ENCODE results near the gene FAM13B.
A peak's percentile ranks its signal among the peaks of the same experiment; 100 is the strongest.
"Not testable (repeated sequence)": the region's sequence is repeated elsewhere in the genome, so short reads cannot be mapped to it uniquely, and the experiment has no call there.

FAM13B gene

GRCh38 chr5:138054847-138055558, 22.1 kb upstream of the FAM13B start:
- Histone ChIP-seq H3K27ac (ENCODE audit: low read depth, low read length, poor library complexity, severe bottlenecking) (no peak overlapping the region), H3K4me2 (ENCODE audit: low read length) (no peak overlapping the region), H3K79me2 (ENCODE audit: insufficient read depth, low read length) (no peaks in the 10 kb centered on the region), H3K4me3 (ENCODE audit: low read depth, low read length, poor library complexity, severe bottlenecking) (no peak overlapping the region), H4K20me1 (ENCODE audit: insufficient read depth, low read length) (no peaks in the 10 kb centered on the region), H3K9ac (ENCODE audit: low read length) (peak overlapping the region; percentile 26; the same call in 1 of the 2 replicates), H3K27me3 (ENCODE audit: insufficient read depth, low read length) (no peaks in the 10 kb centered on the region), H3F3A (ENCODE audit: insufficient read depth, low read length) (peaks cover 5% of the 10 kb centered on the region; the same call in 1 of the 2 replicates), H3K36me3 (ENCODE audit: insufficient read depth, low read length) (no peaks in the 10 kb centered on the region), H3K9me2 (ENCODE audit: low read depth, low read length) (no peaks in the 10 kb centered on the region), H2AFZ (ENCODE audit: low read length) (no peak overlapping the region), H3K4me1 (ENCODE audit: insufficient read depth, low read length, severe bottlenecking) (peaks cover 17% of the 10 kb centered on the region), H3K9me3 (ENCODE audit: low read length) (no peaks in the 10 kb centered on the region)
- TF ChIP-seq EZH2 (IDR thresholded peaks at IDR 0.05; ENCODE audit: borderline replicate concordance, low read length) (no peak), CTCF (IDR thresholded peaks at IDR 0.05; ENCODE audit: low read length) (no peak)

- Histone ChIP-seq H4K20me1 (ENCODE audit: insufficient read depth, low read length) (no peaks in the 10 kb centered on the region), H3K9me2 (ENCODE audit: low read depth, low read length) (no peaks in the 10 kb centered on the region), H3K9me3 (ENCODE audit: low read length) (no peaks in the 10 kb centered on the region), H3K4me1 (ENCODE audit: insufficient read depth, low read length, severe bottlenecking) (peaks cover 17% of the 10 kb centered on the region), H3K79me2 (ENCODE audit: insufficient read depth, low read length) (no peaks in the 10 kb centered on the region), H3F3A (ENCODE audit: insufficient read depth, low read length) (peaks cover 5% of the 10 kb centered on the region; the same call in 1 of the 2 replicates), H3K9ac (ENCODE audit: low read length) (no peak overlapping the region; the same call in 1 of the 2 replicates), H3K36me3 (ENCODE audit: insufficient read depth, low read length) (no peaks in the 10 kb centered on the region), H3K27ac (ENCODE audit: low read depth, low read length, poor library complexity, severe bottlenecking) (no peak overlapping the region), H3K4me3 (ENCODE audit: low read depth, low read length, poor library complexity, severe bottlenecking) (no peak overlapping the region), H3K4me2 (ENCODE audit: low read length) (peak overlapping the region; percentile 22; the same call in 1 of the 2 replicates), H3K27me3 (ENCODE audit: insufficient read depth, low read length) (no peaks in the 10 kb centered on the region), H2AFZ (ENCODE audit: low read length) (no peak overlapping the region)
- TF ChIP-seq EZH2 (IDR thresholded peaks at IDR 0.05; ENCODE audit: borderline replicate concordance, low read length) (no peak), CTCF (IDR thresholded peaks at IDR 0.05; ENCODE audit: low read length) (no peak)
Observed at GRCh38 chr5:138054206-138054605, 21.3 kb upstream of the FAM13B start.

- H2AFZ ChIP-seq (ENCODE audit: low read length) = no peak overlapping the region
- H3K27me3 ChIP-seq (ENCODE audit: insufficient read depth, low read length) = no peaks in the 10 kb centered on the region
- no peaks in the 10 kb centered on the region for H3K9me2 ChIP-seq (ENCODE audit: low read depth, low read length)
- H3K9ac ChIP-seq (ENCODE audit: low read length) = no peak overlapping the region
- TF ChIP-seq CTCF (IDR thresholded peaks at IDR 0.05; ENCODE audit: low read length) (no peak), EZH2 (IDR thresholded peaks at IDR 0.05; ENCODE audit: borderline replicate concordance, low read length) (no peak)
- no peak overlapping the region for H3K4me3 ChIP-seq (ENCODE audit: low read depth, low read length, poor library complexity, severe bottlenecking)
- no peak overlapping the region for H3K4me2 ChIP-seq (ENCODE audit: low read length)
- peaks cover 17% of the 10 kb centered on the region for H3K4me1 ChIP-seq (ENCODE audit: insufficient read depth, low read length, severe bottlenecking)
- H3K36me3 ChIP-seq (ENCODE audit: insufficient read depth, low read length) = no peaks in the 10 kb centered on the region
- no peaks in the 10 kb centered on the region for H3K9me3 ChIP-seq (ENCODE audit: low read length)
- peaks cover 5% of the 10 kb centered on the region; the same call in 1 of the 2 replicates for H3F3A ChIP-seq (ENCODE audit: insufficient read depth, low read length)
- H4K20me1 ChIP-seq (ENCODE audit: insufficient read depth, low read length) = no peaks in the 10 kb centered on the region
- no peak overlapping the region for H3K27ac ChIP-seq (ENCODE audit: low read depth, low read length, poor library complexity, severe bottlenecking)
- no peaks in the 10 kb centered on the region for H3K79me2 ChIP-seq (ENCODE audit: insufficient read depth, low read length)
Observed at GRCh38 chr5:138053554-138053953, 20.7 kb upstream of the FAM13B start.

GRCh38 chr5:138052718-138053117, 19.8 kb upstream of the FAM13B start:
- not testable (repeated sequence) for H3K9me3 ChIP-seq (ENCODE audit: low read length); H3K9me2 ChIP-seq (ENCODE audit: low read depth, low read length); H2AFZ ChIP-seq (ENCODE audit: low read length); H3K4me3 ChIP-seq (ENCODE audit: low read depth, low read length, poor library complexity, severe bottlenecking); H3K36me3 ChIP-seq (ENCODE audit: insufficient read depth, low read length); H3K4me2 ChIP-seq (ENCODE audit: low read length); H3K27me3 ChIP-seq (ENCODE audit: insufficient read depth, low read length); H3F3A ChIP-seq (ENCODE audit: insufficient read depth, low read length); H4K20me1 ChIP-seq (ENCODE audit: insufficient read depth, low read length); H3K79me2 ChIP-seq (ENCODE audit: insufficient read depth, low read length); H3K9ac ChIP-seq (ENCODE audit: low read length); H3K27ac ChIP-seq (ENCODE audit: low read depth, low read length, poor library complexity, severe bottlenecking)
- peaks cover 17% of the 10 kb centered on the region for H3K4me1 ChIP-seq (ENCODE audit: insufficient read depth, low read length, severe bottlenecking)

All from OCI-LY1 (cell line).